Vagina (tissue), 2 donors: ENCODE measurements around the gene ZNF419.

ENCODE experiments used
- POLR2A ChIP-seq, 2 donors: fragments of 450-650 bp; IDR thresholded peaks; one replicate each; pipeline ENCODE4 v1.6.1; 2017; ENCODE audit warnings: antibody characterized with exemption in 2 of 2, mild to moderate bottlenecking in 2 of 2, moderate library complexity in 2 of 2
- TF ChIP-seq, protein P1 (sequence below), 3 experiments: fragments of 450-650 bp in 2 of 3; fragments of 200-600 bp in 1 of 3; sonication (generic) in 1 of 3; IDR thresholded peaks; one replicate each; pipeline ENCODE4 v1.5.1; 2017 to 2019; ENCODE audit warnings: antibody characterized with exemption in 3 of 3, mild to moderate bottlenecking in 2 of 3, moderate library complexity in 2 of 3

GRCh38 chr19:57465680-57466381 is 21.7 kb upstream of the ZNF419 start:
- TF ChIP-seq POLR2A (IDR thresholded peaks at IDR 0.05): no peak
- TF ChIP-seq, protein P1, sequence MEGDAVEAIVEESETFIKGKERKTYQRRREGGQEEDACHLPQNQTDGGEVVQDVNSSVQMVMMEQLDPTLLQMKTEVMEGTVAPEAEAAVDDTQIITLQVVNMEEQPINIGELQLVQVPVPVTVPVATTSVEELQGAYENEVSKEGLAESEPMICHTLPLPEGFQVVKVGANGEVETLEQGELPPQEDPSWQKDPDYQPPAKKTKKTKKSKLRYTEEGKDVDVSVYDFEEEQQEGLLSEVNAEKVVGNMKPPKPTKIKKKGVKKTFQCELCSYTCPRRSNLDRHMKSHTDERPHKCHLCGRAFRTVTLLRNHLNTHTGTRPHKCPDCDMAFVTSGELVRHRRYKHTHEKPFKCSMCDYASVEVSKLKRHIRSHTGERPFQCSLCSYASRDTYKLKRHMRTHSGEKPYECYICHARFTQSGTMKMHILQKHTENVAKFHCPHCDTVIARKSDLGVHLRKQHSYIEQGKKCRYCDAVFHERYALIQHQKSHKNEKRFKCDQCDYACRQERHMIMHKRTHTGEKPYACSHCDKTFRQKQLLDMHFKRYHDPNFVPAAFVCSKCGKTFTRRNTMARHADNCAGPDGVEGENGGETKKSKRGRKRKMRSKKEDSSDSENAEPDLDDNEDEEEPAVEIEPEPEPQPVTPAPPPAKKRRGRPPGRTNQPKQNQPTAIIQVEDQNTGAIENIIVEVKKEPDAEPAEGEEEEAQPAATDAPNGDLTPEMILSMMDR (IDR thresholded peaks at IDR 0.05): no peak
